ENCODE measurements around the gene PDE4A.

DNA sequence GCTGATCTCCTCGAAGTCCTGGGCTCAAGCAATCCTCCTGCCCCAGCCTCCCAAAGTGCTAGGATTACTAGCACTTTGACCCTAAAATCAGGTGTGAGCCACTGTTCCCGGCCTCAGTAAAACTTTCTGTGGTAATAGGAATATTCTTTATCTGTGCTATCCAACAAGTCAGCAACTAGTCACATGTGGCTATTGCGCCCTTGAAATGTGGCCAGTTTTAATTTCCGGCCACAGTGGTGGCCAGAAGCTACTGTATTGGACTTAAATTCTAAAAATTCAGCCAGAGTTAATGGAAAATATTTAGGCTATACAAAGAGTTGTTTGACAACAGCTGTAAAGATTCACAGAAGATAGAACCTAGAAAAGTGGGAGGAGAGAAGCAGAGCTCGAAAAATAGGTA, 52.9 kb downstream of the PDE4A start:
- no peak for TF ChIP-seq CTCF (conservative IDR thresholded peaks at IDR 0.05 in 1 of 2, IDR thresholded peaks at IDR 0.05 in 1 of 2; ENCODE audit: low read depth in 1 of 2, low read length in 2 of 2)
- TF ChIP-seq EZH2 (IDR thresholded peaks at IDR 0.05; ENCODE audit: low read length, missing control alignments), result no peak

All from fibroblast of lung (primary cell).